Mucosa of descending colon (tissue), 3 donors: ENCODE measurements around the gene TM4SF20. TPM values are rescaled to one million over a fixed set of nuclear protein-coding genes. Genes with fewer than 3 reads are reported as not detected.
"Not testable (repeated sequence)": the region's sequence is repeated elsewhere in the genome, so short reads cannot be mapped to it uniquely, and the experiment has no call there.

ENCODE experiments used
- ATAC-seq: fragments of 200-7000 bp; cut with Tn5 transposase; one replicate; pipeline ENCODE4 v1.9.1; 2020; ENCODE audit warnings: mild to moderate bottlenecking, moderate library complexity
- DNase-seq, 3 donors: peaks; one replicate each; pipeline ENCODE4 v3.0.0-alpha.2; 2020
- H3K36me3 ChIP-seq: fragments of 200-600 bp; one replicate; pipeline ENCODE4 v1.8.0; 2021; ENCODE audit warnings: low read depth, mild to moderate bottlenecking
- H3K4me1 ChIP-seq: fragments of 200-600 bp; one replicate; pipeline ENCODE4 v1.8.0; 2021; ENCODE audit warnings: low read depth, mild to moderate bottlenecking
- H3K4me3 ChIP-seq: fragments of 200-600 bp; one replicate; pipeline ENCODE4 v1.8.0; 2021; ENCODE audit warnings: mild to moderate bottlenecking
- H3K9me3 ChIP-seq: fragments of 200-600 bp; one replicate; pipeline ENCODE4 v1.8.0; 2021; ENCODE audit warnings: mild to moderate bottlenecking
- intact Hi-C, 2 donors: fragments of 100-400 bp; cut with DNase I in 1 of 2; cut with micrococcal nuclease in 1 of 2; formaldehyde crosslinking; loops; one replicate each; pipeline versions ENCODE4 v1.11.0 to v1.11.1; 2022; cut with DNase I, micrococcal nuclease
- total RNA-seq, 3 donors: library from RNA; stranded (reverse); fragmentation: NEBNext Ultra II Directional in 2 of 3; extraction: Animal tissue kit (Norgen Biotek cat#: 25700) in 2 of 3; gene quantifications; one replicate each; pipeline versions ENCODE4 v1.2.1 to v1.2.4, GENCODE V29; 2021 to 2023
- TF ChIP-seq, protein P1 (sequence below): fragments of 200-600 bp; IDR thresholded peaks from one replicate; pipeline ENCODE4 v1.8.0; 2022; ENCODE audit warnings: antibody characterized with exemption, mild to moderate bottlenecking
- donor health status: DM: no; HTN: no; CAD: no; lungs with moderate emphysema.
- donor health status: DM: no; HTN: no; CAD: no.
- donor health status: DM: no; HTN: yes; CAD: no.

Gene TM4SF20
- total RNA-seq, 3 donors from 2014 or later = 3.9 to 12.6 (median 9.1) TPM

DNA sequence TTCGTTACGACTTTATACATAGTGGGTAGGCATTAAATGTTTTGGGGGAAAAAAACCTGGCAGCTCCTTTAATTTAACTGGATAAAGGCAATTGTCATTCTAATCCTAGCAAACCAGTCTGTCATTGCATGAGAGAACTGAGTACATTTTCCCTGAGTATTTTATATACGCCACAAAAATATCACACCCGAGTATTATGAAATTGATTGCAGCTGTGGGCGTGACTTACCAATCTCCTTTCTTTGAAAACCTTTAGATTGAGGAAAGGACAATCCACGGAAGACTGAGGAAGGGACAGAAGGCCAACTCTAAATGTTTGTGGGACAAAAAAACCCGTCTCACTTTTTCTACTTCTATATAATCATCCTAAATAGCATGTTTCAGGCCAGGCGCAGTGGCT lies 9.0 kb downstream of the TM4SF20 start:
- Histone ChIP-seq H3K36me3 (no peaks in the 10 kb centered on the region), H3K4me1 (no peaks in the 10 kb centered on the region), H3K4me3 (no peak overlapping the region), H3K9me3 (no peaks in the 10 kb centered on the region)
- ATAC-seq (no peak), DNase-seq (no peak)
- intact Hi-C loops = no loop called here
- TF ChIP-seq, protein P1, sequence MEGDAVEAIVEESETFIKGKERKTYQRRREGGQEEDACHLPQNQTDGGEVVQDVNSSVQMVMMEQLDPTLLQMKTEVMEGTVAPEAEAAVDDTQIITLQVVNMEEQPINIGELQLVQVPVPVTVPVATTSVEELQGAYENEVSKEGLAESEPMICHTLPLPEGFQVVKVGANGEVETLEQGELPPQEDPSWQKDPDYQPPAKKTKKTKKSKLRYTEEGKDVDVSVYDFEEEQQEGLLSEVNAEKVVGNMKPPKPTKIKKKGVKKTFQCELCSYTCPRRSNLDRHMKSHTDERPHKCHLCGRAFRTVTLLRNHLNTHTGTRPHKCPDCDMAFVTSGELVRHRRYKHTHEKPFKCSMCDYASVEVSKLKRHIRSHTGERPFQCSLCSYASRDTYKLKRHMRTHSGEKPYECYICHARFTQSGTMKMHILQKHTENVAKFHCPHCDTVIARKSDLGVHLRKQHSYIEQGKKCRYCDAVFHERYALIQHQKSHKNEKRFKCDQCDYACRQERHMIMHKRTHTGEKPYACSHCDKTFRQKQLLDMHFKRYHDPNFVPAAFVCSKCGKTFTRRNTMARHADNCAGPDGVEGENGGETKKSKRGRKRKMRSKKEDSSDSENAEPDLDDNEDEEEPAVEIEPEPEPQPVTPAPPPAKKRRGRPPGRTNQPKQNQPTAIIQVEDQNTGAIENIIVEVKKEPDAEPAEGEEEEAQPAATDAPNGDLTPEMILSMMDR = no peak

GRCh38 chr2:227368574-227368973 lies 10.5 kb downstream of the TM4SF20 start:
- TF ChIP-seq, protein P1 = no peak
- DNase-seq = no peak
- H3K4me3 ChIP-seq = no peak overlapping the region
- H3K9me3 ChIP-seq = no peaks in the 10 kb centered on the region
- no peaks in the 10 kb centered on the region for H3K4me1 ChIP-seq
- no peak for ATAC-seq
- intact Hi-C loops = no loop called here
- H3K36me3 ChIP-seq = no peaks in the 10 kb centered on the region

DNA sequence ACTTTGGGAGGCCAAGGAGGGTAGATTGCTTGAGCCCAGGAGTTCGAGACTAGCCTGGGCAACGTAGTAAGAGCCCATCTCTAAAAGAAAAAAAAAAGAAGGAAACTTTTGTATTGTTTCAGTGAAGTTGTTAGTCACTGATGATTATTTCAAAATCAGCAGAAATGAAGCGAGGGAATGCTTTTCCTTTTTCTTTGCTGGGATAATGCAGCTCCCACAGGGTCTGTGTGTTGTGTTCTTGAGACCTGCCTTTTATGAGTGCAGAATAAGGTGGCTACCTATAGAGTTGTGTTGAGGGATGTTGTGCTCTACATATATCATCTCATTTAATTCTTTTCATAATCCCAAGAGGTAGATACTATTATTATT lies 11.7 kb downstream of the TM4SF20 start:
- H3K9me3 ChIP-seq = no peaks in the 10 kb centered on the region
- intact Hi-C loops = no loop called here
- H3K4me1 ChIP-seq = no peaks in the 10 kb centered on the region
- TF ChIP-seq, protein P1 = no peak
- no peak for ATAC-seq
- H3K4me3 ChIP-seq = no peak overlapping the region
- H3K36me3 ChIP-seq = no peaks in the 10 kb centered on the region
- no peak for DNase-seq

- no peaks in the 10 kb centered on the region for H3K4me1 ChIP-seq
- ATAC-seq (no peak), DNase-seq (no peak)
- no peaks in the 10 kb centered on the region for H3K36me3 ChIP-seq
- TF ChIP-seq, protein P1 = no peak
- intact Hi-C loops = no loop called here
- H3K4me3 ChIP-seq = no peak overlapping the region
- no peaks in the 10 kb centered on the region for H3K9me3 ChIP-seq
Observed at GRCh38 chr2:227366769-227367426, 12.2 kb downstream of the TM4SF20 start.

GRCh38 chr2:227365833-227366232 lies 13.3 kb downstream of the TM4SF20 start:
- ATAC-seq (no peak), DNase-seq (no peak)
- H3K4me3 ChIP-seq = no peak overlapping the region
- TF ChIP-seq, protein P1 = no peak
- H3K36me3 ChIP-seq = no peaks in the 10 kb centered on the region
- H3K9me3 ChIP-seq = no peaks in the 10 kb centered on the region
- no peaks in the 10 kb centered on the region for H3K4me1 ChIP-seq
- intact Hi-C loops = no loop called here

DNA sequence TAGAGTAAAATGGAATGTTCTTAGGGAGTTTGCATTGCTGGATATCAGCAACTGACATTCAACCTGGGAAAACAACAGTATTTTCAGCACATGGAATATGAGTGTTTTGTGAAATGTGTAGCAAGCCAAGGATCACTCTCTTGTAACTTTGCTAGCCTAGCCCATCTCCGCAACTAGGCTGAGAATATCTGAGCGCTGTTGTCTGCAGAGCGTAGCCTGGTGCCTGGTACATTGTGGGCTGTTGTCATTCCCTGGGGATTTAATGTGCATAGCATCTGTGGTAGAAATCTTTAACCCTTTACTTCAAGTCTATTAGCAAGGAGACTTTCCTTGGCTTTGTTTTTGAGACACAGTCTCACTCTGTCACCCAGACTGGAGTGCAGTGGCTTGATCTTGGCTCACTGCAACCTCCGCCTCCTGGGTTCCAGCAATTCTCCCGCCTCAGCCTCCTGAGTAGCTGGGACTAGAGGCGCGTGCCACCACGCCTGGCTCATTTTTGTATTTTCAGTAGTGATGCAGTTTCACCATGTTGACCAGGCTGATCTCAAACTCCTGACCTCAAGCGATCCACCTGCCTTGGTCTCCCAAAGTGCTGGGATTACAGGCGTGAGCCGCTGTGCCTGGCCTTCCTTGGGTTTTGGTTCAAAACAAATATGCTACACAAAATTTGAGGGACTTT lies 14.4 kb downstream of the TM4SF20 start:
- DNase-seq, H3K4me1 ChIP-seq, H3K36me3 ChIP-seq, H3K9me3 ChIP-seq, ATAC-seq, H3K4me3 ChIP-seq, intact Hi-C loops: not testable (repeated sequence)
